Measurements from ENCODE around the gene CNN1. TPM values are rescaled to one million over a fixed set of nuclear protein-coding genes. Genes with fewer than 3 reads are reported as not detected.

Gene CNN1
- total and polyA plus RNA-seq, 9 of the 15 experiments (the other 6 are each of a cell fraction or from before 2014, with no cell fraction given) = 0.23 to 10.6 (median 5.2) TPM

DNA sequence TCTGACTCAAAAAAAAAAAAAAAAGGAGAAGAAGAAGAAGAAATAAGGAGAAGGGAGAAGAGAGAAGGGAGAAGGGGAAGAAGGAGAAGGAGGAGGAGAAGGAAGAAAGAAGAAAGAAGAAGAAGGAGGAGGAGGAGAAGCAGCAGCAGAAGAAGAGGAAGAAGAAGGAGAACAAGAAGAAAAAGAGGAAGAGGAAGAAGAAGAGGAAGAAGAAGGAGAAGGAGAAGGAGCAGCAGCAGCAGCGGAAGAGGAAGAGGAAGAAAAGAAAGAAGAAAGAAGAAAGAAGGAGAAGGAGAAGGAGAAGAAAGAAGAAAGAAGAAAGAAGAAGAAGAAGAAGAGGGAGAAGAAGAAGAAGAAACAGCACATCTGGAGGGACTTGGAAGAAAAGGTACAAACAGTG, 4.1 kb upstream of the CNN1 start (continued):
- TF ChIP-seq, protein P1, sequence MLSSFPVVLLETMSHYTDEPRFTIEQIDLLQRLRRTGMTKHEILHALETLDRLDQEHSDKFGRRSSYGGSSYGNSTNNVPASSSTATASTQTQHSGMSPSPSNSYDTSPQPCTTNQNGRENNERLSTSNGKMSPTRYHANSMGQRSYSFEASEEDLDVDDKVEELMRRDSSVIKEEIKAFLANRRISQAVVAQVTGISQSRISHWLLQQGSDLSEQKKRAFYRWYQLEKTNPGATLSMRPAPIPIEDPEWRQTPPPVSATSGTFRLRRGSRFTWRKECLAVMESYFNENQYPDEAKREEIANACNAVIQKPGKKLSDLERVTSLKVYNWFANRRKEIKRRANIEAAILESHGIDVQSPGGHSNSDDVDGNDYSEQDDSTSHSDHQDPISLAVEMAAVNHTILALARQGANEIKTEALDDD (IDR thresholded peaks at IDR 0.05) = no peak
- TF ChIP-seq ZNF583 (CRISPR knock-in tag; IDR thresholded peaks at IDR 0.05) = no peak
- TF ChIP-seq KLF1 (tag; IDR thresholded peaks at IDR 0.05) = no peak
- TF ChIP-seq, protein P2, sequence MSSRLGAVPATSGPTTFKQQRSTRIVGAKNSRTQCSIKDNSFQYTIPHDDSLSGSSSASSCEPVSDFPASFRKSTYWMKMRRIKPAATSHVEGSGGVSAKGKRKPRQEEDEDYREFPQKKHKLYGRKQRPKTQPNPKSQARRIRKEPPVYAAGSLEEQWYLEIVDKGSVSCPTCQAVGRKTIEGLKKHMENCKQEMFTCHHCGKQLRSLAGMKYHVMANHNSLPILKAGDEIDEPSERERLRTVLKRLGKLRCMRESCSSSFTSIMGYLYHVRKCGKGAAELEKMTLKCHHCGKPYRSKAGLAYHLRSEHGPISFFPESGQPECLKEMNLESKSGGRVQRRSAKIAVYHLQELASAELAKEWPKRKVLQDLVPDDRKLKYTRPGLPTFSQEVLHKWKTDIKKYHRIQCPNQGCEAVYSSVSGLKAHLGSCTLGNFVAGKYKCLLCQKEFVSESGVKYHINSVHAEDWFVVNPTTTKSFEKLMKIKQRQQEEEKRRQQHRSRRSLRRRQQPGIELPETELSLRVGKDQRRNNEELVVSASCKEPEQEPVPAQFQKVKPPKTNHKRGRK (tag; IDR thresholded peaks at IDR 0.05) = peak; percentile 97
- no peak for TF ChIP-seq ZBTB7A (IDR thresholded peaks at IDR 0.05; ENCODE audit: borderline replicate concordance, control insufficient read depth, low read depth, low read length)
- TF ChIP-seq SETDB1 (IDR thresholded peaks at IDR 0.05; ENCODE audit: low read length) = no peak
- TF ChIP-seq, protein P3, sequence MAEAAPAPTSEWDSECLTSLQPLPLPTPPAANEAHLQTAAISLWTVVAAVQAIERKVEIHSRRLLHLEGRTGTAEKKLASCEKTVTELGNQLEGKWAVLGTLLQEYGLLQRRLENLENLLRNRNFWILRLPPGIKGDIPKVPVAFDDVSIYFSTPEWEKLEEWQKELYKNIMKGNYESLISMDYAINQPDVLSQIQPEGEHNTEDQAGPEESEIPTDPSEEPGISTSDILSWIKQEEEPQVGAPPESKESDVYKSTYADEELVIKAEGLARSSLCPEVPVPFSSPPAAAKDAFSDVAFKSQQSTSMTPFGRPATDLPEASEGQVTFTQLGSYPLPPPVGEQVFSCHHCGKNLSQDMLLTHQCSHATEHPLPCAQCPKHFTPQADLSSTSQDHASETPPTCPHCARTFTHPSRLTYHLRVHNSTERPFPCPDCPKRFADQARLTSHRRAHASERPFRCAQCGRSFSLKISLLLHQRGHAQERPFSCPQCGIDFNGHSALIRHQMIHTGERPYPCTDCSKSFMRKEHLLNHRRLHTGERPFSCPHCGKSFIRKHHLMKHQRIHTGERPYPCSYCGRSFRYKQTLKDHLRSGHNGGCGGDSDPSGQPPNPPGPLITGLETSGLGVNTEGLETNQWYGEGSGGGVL (CRISPR knock-in tag; IDR thresholded peaks at IDR 0.05) = no peak
- no peak for TF ChIP-seq NRF1 (conservative IDR thresholded peaks at IDR 0.05 in 1 of 2, IDR thresholded peaks at IDR 0.05 in 1 of 2)
- TF ChIP-seq CC2D1A (IDR thresholded peaks at IDR 0.05) = no peak
- TF ChIP-seq ETV6 (IDR thresholded peaks at IDR 0.05; ENCODE audit: borderline replicate concordance in 1 of 2, low read depth in 2 of 2, low read length in 1 of 2) = peak; percentile 40 to 75; a peak in 1 of 4 replicates
- TF ChIP-seq ETV6 (CRISPR knock-in tag; IDR thresholded peaks at IDR 0.05; ENCODE audit: borderline replicate concordance) = no peak
- TF ChIP-seq, protein P4, sequence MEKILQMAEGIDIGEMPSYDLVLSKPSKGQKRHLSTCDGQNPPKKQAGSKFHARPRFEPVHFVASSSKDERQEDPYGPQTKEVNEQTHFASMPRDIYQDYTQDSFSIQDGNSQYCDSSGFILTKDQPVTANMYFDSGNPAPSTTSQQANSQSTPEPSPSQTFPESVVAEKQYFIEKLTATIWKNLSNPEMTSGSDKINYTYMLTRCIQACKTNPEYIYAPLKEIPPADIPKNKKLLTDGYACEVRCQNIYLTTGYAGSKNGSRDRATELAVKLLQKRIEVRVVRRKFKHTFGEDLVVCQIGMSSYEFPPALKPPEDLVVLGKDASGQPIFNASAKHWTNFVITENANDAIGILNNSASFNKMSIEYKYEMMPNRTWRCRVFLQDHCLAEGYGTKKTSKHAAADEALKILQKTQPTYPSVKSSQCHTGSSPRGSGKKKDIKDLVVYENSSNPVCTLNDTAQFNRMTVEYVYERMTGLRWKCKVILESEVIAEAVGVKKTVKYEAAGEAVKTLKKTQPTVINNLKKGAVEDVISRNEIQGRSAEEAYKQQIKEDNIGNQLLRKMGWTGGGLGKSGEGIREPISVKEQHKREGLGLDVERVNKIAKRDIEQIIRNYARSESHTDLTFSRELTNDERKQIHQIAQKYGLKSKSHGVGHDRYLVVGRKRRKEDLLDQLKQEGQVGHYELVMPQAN (IDR thresholded peaks at IDR 0.05; ENCODE audit: borderline replicate concordance) = 0 out of 2 replicates have a peak, but pooled peaks have one; percentile 41
- no peak for TF ChIP-seq ETV1 (tag; conservative IDR thresholded peaks at IDR 0.05; ENCODE audit: low read depth)
- peak; percentile 75 for TF ChIP-seq SPI1 (IDR thresholded peaks at IDR 0.05; ENCODE audit: borderline replicate concordance, low read depth, low read length)
- TF ChIP-seq NCOA4 (IDR thresholded peaks at IDR 0.05; ENCODE audit: partially characterized antibody) = no peak
- peak; percentile 62; the same call in 1 of the 2 replicates for TF ChIP-seq EHMT2 (IDR thresholded peaks at IDR 0.05)
- TF ChIP-seq, protein P5, sequence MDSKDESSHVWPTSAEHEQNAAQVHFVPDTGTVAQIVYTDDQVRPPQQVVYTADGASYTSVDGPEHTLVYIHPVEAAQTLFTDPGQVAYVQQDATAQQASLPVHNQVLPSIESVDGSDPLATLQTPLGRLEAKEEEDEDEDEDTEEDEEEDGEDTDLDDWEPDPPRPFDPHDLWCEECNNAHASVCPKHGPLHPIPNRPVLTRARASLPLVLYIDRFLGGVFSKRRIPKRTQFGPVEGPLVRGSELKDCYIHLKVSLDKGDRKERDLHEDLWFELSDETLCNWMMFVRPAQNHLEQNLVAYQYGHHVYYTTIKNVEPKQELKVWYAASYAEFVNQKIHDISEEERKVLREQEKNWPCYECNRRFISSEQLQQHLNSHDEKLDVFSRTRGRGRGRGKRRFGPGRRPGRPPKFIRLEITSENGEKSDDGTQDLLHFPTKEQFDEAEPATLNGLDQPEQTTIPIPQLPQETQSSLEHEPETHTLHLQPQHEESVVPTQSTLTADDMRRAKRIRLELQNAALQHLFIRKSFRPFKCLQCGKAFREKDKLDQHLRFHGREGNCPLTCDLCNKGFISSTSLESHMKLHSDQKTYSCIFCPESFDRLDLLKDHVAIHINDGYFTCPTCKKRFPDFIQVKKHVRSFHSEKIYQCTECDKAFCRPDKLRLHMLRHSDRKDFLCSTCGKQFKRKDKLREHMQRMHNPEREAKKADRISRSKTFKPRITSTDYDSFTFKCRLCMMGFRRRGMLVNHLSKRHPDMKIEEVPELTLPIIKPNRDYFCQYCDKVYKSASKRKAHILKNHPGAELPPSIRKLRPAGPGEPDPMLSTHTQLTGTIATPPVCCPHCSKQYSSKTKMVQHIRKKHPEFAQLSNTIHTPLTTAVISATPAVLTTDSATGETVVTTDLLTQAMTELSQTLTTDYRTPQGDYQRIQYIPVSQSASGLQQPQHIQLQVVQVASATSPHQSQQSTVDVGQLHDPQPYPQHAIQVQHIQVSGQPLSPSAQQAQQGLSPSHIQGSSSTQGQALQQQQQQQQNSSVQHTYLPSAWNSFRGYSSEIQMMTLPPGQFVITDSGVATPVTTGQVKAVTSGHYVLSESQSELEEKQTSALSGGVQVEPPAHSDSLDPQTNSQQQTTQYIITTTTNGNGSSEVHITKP (IDR thresholded peaks at IDR 0.05; ENCODE audit: partially characterized antibody) = no peak
- TF ChIP-seq SIN3A (IDR thresholded peaks at IDR 0.05; ENCODE audit: borderline replicate concordance in 2 of 2, control insufficient read depth in 1 of 2, low read depth in 2 of 2, low read length in 2 of 2) = no peak
